ENCODE measurements around the gene VAV1.
"Not testable (repeated sequence)": the region's sequence is repeated elsewhere in the genome, so short reads cannot be mapped to it uniquely, and the experiment has no call there.

VAV1 gene

GRCh38 chr19:6752256-6753177, 20.0 kb upstream of the VAV1 start:
- H3K27ac ChIP-seq (ENCODE audit: low read length) = no peak overlapping the region
- no peaks in the 10 kb centered on the region for H3K4me1 ChIP-seq (ENCODE audit: control insufficient read depth, low read depth, low read length)
- peak overlapping the region; percentile 56 for H3K4me3 ChIP-seq (ENCODE audit: low read length)
- H3K9ac ChIP-seq (ENCODE audit: low read length) = peak overlapping the region; percentile 32
- no peaks in the 10 kb centered on the region for H3K27me3 ChIP-seq (ENCODE audit: control insufficient read depth, insufficient read depth, low read length)
- peaks cover 34% of the 10 kb centered on the region for H3K36me3 ChIP-seq (ENCODE audit: control insufficient read depth, low read depth, low read length)
- no peaks in the 10 kb centered on the region for H3K9me3 ChIP-seq (ENCODE audit: control insufficient read depth, low read depth, low read length)

- Histone ChIP-seq H3K27me3 (ENCODE audit: control insufficient read depth, insufficient read depth, low read length) (no peaks in the 10 kb centered on the region), H3K4me3 (ENCODE audit: low read length) (peak overlapping the region; percentile 56), H3K36me3 (ENCODE audit: control insufficient read depth, low read depth, low read length) (peaks cover 26% of the 10 kb centered on the region), H3K9me3 (ENCODE audit: control insufficient read depth, low read depth, low read length) (no peaks in the 10 kb centered on the region), H3K4me1 (ENCODE audit: control insufficient read depth, low read depth, low read length) (no peaks in the 10 kb centered on the region), H3K9ac (ENCODE audit: low read length) (peak overlapping the region; percentile 32), H3K27ac (ENCODE audit: low read length) (no peak overlapping the region)
Measured at GRCh38 chr19:6753178-6754031, 19.1 kb upstream of the VAV1 start.

- Histone ChIP-seq H3K4me1 (ENCODE audit: control insufficient read depth, low read depth, low read length) (no peaks in the 10 kb centered on the region), H3K9ac (ENCODE audit: low read length) (no peak overlapping the region), H3K27ac (ENCODE audit: low read length) (no peak overlapping the region), H3K4me3 (ENCODE audit: low read length) (no peak overlapping the region), H3K36me3 (ENCODE audit: control insufficient read depth, low read depth, low read length) (peaks cover 20% of the 10 kb centered on the region), H3K27me3 (ENCODE audit: control insufficient read depth, insufficient read depth, low read length) (no peaks in the 10 kb centered on the region), H3K9me3 (ENCODE audit: control insufficient read depth, low read depth, low read length) (no peaks in the 10 kb centered on the region)
Measured at GRCh38 chr19:6754136-6754535, 18.4 kb upstream of the VAV1 start.

- H3K36me3 ChIP-seq (ENCODE audit: control insufficient read depth, low read depth, low read length) = peaks cover 13% of the 10 kb centered on the region
- H3K9ac ChIP-seq (ENCODE audit: low read length) = no peak overlapping the region
- H3K4me1 ChIP-seq (ENCODE audit: control insufficient read depth, low read depth, low read length) = no peaks in the 10 kb centered on the region
- H3K9me3 ChIP-seq (ENCODE audit: control insufficient read depth, low read depth, low read length) = no peaks in the 10 kb centered on the region
- no peak overlapping the region for H3K4me3 ChIP-seq (ENCODE audit: low read length)
- H3K27me3 ChIP-seq (ENCODE audit: control insufficient read depth, insufficient read depth, low read length) = no peaks in the 10 kb centered on the region
- H3K27ac ChIP-seq (ENCODE audit: low read length) = no peak overlapping the region
Measured at GRCh38 chr19:6754653-6755463, 17.6 kb upstream of the VAV1 start.

GRCh38 chr19:6760606-6761005, 11.9 kb upstream of the VAV1 start:
- H3K27ac ChIP-seq (ENCODE audit: low read length) = no peak overlapping the region
- no peaks in the 10 kb centered on the region for H3K27me3 ChIP-seq (ENCODE audit: control insufficient read depth, insufficient read depth, low read length)
- no peak overlapping the region for H3K9ac ChIP-seq (ENCODE audit: low read length)
- no peaks in the 10 kb centered on the region for H3K9me3 ChIP-seq (ENCODE audit: control insufficient read depth, low read depth, low read length)
- no peaks in the 10 kb centered on the region for H3K36me3 ChIP-seq (ENCODE audit: control insufficient read depth, low read depth, low read length)
- H3K4me1 ChIP-seq (ENCODE audit: control insufficient read depth, low read depth, low read length) = peaks cover 2% of the 10 kb centered on the region
- no peak overlapping the region for H3K4me3 ChIP-seq (ENCODE audit: low read length)

- Histone ChIP-seq H3K9ac (ENCODE audit: low read length) (no peak overlapping the region), H3K27me3 (ENCODE audit: control insufficient read depth, insufficient read depth, low read length) (peaks cover 3% of the 10 kb centered on the region), H3K4me3 (ENCODE audit: low read length) (no peak overlapping the region), H3K36me3 (ENCODE audit: control insufficient read depth, low read depth, low read length) (no peaks in the 10 kb centered on the region), H3K27ac (ENCODE audit: low read length) (no peak overlapping the region), H3K4me1 (ENCODE audit: control insufficient read depth, low read depth, low read length) (peaks cover 7% of the 10 kb centered on the region), H3K9me3 (ENCODE audit: control insufficient read depth, low read depth, low read length) (no peaks in the 10 kb centered on the region)
Measured at GRCh38 chr19:6761053-6761676, 11.3 kb upstream of the VAV1 start.

- not testable (repeated sequence) for H3K9me3 ChIP-seq (ENCODE audit: control insufficient read depth, low read depth, low read length); H3K9ac ChIP-seq (ENCODE audit: low read length); H3K36me3 ChIP-seq (ENCODE audit: control insufficient read depth, low read depth, low read length); H3K4me3 ChIP-seq (ENCODE audit: low read length); H3K27ac ChIP-seq (ENCODE audit: low read length)
- Histone ChIP-seq H3K4me1 (ENCODE audit: control insufficient read depth, low read depth, low read length) (peaks cover 15% of the 10 kb centered on the region), H3K27me3 (ENCODE audit: control insufficient read depth, insufficient read depth, low read length) (peaks cover 14% of the 10 kb centered on the region)
Measured at GRCh38 chr19:6762253-6762797, 10.2 kb upstream of the VAV1 start.

- Histone ChIP-seq H3K4me3 (ENCODE audit: low read length) (peak overlapping the region; percentile 82), H3K36me3 (ENCODE audit: control insufficient read depth, low read depth, low read length) (no peaks in the 10 kb centered on the region), H3K4me1 (ENCODE audit: control insufficient read depth, low read depth, low read length) (peaks cover 15% of the 10 kb centered on the region), H3K27me3 (ENCODE audit: control insufficient read depth, insufficient read depth, low read length) (peaks cover 14% of the 10 kb centered on the region), H3K9me3 (ENCODE audit: control insufficient read depth, low read depth, low read length) (no peaks in the 10 kb centered on the region), H3K27ac (ENCODE audit: low read length) (peak overlapping the region; percentile 53), H3K9ac (ENCODE audit: low read length) (peak overlapping the region; percentile 36)
Measured at GRCh38 chr19:6765738-6766356, 6.7 kb upstream of the VAV1 start.

GRCh38 chr19:6766357-6767080, 6.0 kb upstream of the VAV1 start:
- Histone ChIP-seq H3K9me3 (ENCODE audit: control insufficient read depth, low read depth, low read length) (no peaks in the 10 kb centered on the region), H3K27ac (ENCODE audit: low read length) (peak overlapping the region; percentile 28), H3K9ac (ENCODE audit: low read length) (peak overlapping the region; percentile 50), H3K4me3 (ENCODE audit: low read length) (peak overlapping the region; percentile 82), H3K27me3 (ENCODE audit: control insufficient read depth, insufficient read depth, low read length) (peaks cover 14% of the 10 kb centered on the region), H3K36me3 (ENCODE audit: control insufficient read depth, low read depth, low read length) (no peaks in the 10 kb centered on the region), H3K4me1 (ENCODE audit: control insufficient read depth, low read depth, low read length) (peaks cover 15% of the 10 kb centered on the region)

- H3K4me1 ChIP-seq (ENCODE audit: control insufficient read depth, low read depth, low read length) = peaks cover 15% of the 10 kb centered on the region
- H3K27me3 ChIP-seq (ENCODE audit: control insufficient read depth, insufficient read depth, low read length) = peaks cover 14% of the 10 kb centered on the region
- H3K4me3 ChIP-seq (ENCODE audit: low read length) = peak overlapping the region; percentile 82
- no peaks in the 10 kb centered on the region for H3K36me3 ChIP-seq (ENCODE audit: control insufficient read depth, low read depth, low read length)
- peak overlapping the region; percentile 50 for H3K9ac ChIP-seq (ENCODE audit: low read length)
- no peaks in the 10 kb centered on the region for H3K9me3 ChIP-seq (ENCODE audit: control insufficient read depth, low read depth, low read length)
- H3K27ac ChIP-seq (ENCODE audit: low read length) = no peak overlapping the region
Measured at GRCh38 chr19:6767081-6767356, 5.5 kb upstream of the VAV1 start.

Data from iPS-18a (cell line).